HEK293 (cell line): Measurements from ENCODE around the gene TNFAIP8L3.

Experiments used
- MYNN ChIP-seq: fragments of 450-650 bp; formaldehyde crosslinking; IDR thresholded peaks from 2 replicates; pipeline ENCODE4 v1.5.1; 2016; ENCODE audit warnings: missing biosample characterization, missing genetic modification characterization, borderline replicate concordance
- SALL2 ChIP-seq: fragments of 450-650 bp; formaldehyde crosslinking; IDR thresholded peaks from 2 replicates; pipeline ENCODE4 v1.5.0; 2017; ENCODE audit warnings: missing biosample characterization, mild to moderate bottlenecking, missing genetic modification characterization, borderline replicate concordance
- TRIM28 ChIP-seq: IDR thresholded peaks from 2 replicates; pipeline ENCODE4 v1.6.1; 2011; ENCODE audit warnings: low read length, control low read depth, borderline replicate concordance
- TF ChIP-seq, protein P1 (sequence below): fragments of 450-650 bp; formaldehyde crosslinking; IDR thresholded peaks from 2 replicates; pipeline ENCODE4 v1.5.1; 2016; ENCODE audit warnings: missing biosample characterization, missing genetic modification characterization
- TF ChIP-seq, protein P2 (sequence below): fragments of 450-650 bp; formaldehyde crosslinking; IDR thresholded peaks from 2 replicates; pipeline ENCODE4 v1.5.1; 2016; ENCODE audit warnings: missing biosample characterization, missing genetic modification characterization
- TF ChIP-seq, protein P3 (sequence below): fragments of 450-650 bp; formaldehyde crosslinking; IDR thresholded peaks from 2 replicates; pipeline ENCODE4 v1.5.1; 2016; ENCODE audit warnings: missing biosample characterization, missing genetic modification characterization

DNA sequence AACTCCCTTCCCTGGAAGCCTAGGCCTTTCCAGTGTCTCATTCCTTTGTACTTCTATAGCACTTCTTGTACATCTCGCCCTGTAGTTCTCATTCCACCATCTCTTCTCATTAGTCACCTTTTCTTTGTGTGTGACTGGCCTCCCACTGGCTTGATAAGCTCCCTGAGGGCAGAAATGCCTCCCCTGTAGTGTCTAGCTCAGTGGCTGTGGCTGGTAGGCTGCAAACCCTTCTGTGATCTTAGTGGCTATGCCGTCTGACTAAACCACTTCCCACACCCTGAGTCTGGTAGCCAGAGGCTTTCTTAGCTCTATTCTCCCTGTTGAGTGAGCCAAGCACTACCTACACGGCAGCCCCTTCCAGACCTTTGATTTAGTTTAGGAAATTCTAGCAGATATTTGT is 24.4 kb upstream of the TNFAIP8L3 start:
- TF ChIP-seq, protein P1, sequence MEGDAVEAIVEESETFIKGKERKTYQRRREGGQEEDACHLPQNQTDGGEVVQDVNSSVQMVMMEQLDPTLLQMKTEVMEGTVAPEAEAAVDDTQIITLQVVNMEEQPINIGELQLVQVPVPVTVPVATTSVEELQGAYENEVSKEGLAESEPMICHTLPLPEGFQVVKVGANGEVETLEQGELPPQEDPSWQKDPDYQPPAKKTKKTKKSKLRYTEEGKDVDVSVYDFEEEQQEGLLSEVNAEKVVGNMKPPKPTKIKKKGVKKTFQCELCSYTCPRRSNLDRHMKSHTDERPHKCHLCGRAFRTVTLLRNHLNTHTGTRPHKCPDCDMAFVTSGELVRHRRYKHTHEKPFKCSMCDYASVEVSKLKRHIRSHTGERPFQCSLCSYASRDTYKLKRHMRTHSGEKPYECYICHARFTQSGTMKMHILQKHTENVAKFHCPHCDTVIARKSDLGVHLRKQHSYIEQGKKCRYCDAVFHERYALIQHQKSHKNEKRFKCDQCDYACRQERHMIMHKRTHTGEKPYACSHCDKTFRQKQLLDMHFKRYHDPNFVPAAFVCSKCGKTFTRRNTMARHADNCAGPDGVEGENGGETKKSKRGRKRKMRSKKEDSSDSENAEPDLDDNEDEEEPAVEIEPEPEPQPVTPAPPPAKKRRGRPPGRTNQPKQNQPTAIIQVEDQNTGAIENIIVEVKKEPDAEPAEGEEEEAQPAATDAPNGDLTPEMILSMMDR (tag by site-specific recombination) = no peak
- TF ChIP-seq MYNN (tag by site-specific recombination) (no peak), TRIM28 (no peak), SALL2 (tag by site-specific recombination) (no peak)
- TF ChIP-seq, protein P2, sequence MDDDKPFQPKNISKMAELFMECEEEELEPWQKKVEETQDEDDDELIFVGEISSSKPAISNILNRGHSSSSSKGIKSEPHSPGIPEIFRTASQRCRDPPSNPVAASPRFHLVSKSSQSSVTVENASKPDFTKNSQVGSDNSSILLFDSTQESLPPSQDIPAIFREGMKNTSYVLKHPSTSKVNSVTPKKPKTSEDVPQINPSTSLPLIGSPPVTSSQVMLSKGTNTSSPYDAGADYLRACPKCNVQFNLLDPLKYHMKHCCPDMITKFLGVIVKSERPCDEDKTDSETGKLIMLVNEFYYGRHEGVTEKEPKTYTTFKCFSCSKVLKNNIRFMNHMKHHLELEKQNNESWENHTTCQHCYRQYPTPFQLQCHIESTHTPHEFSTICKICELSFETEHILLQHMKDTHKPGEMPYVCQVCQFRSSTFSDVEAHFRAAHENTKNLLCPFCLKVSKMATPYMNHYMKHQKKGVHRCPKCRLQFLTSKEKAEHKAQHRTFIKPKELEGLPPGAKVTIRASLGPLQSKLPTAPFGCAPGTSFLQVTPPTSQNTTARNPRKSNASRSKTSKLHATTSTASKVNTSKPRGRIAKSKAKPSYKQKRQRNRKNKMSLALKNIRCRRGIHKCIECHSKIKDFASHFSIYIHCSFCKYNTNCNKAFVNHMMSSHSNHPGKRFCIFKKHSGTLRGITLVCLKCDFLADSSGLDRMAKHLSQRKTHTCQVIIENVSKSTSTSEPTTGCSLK (tag by site-specific recombination) = no peak
- TF ChIP-seq, protein P3, sequence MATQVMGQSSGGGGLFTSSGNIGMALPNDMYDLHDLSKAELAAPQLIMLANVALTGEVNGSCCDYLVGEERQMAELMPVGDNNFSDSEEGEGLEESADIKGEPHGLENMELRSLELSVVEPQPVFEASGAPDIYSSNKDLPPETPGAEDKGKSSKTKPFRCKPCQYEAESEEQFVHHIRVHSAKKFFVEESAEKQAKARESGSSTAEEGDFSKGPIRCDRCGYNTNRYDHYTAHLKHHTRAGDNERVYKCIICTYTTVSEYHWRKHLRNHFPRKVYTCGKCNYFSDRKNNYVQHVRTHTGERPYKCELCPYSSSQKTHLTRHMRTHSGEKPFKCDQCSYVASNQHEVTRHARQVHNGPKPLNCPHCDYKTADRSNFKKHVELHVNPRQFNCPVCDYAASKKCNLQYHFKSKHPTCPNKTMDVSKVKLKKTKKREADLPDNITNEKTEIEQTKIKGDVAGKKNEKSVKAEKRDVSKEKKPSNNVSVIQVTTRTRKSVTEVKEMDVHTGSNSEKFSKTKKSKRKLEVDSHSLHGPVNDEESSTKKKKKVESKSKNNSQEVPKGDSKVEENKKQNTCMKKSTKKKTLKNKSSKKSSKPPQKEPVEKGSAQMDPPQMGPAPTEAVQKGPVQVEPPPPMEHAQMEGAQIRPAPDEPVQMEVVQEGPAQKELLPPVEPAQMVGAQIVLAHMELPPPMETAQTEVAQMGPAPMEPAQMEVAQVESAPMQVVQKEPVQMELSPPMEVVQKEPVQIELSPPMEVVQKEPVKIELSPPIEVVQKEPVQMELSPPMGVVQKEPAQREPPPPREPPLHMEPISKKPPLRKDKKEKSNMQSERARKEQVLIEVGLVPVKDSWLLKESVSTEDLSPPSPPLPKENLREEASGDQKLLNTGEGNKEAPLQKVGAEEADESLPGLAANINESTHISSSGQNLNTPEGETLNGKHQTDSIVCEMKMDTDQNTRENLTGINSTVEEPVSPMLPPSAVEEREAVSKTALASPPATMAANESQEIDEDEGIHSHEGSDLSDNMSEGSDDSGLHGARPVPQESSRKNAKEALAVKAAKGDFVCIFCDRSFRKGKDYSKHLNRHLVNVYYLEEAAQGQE (tag by site-specific recombination) = no peak
